T-helper 1 cell treated with Interleukin-12 subunit alpha and Interleukin-12 subunit beta and Interleukin-4 antibody, amounts not matched to agents 30 μg/mL and 1 μg/mL, for 36 hours (primary cell): ENCODE measurements around the gene CIT.
"Not testable (repeated sequence)": the region's sequence is repeated elsewhere in the genome, so short reads cannot be mapped to it uniquely, and the experiment has no call there.

Experiments
- H3K27ac Mint-ChIP-seq: one replicate; pipeline ENCODE4 v1.8.0; 2021; ENCODE audit warnings: mild to moderate bottlenecking, mixed read lengths
- H3K27me3 Mint-ChIP-seq: one replicate; pipeline ENCODE4 v1.8.0; 2021; ENCODE audit warnings: low read depth, mixed read lengths
- H3K36me3 Mint-ChIP-seq: one replicate; pipeline ENCODE4 v1.8.0; 2021; ENCODE audit warnings: low read depth, mixed read lengths
- H3K4me1 Mint-ChIP-seq: one replicate; pipeline ENCODE4 v1.8.0; 2021; ENCODE audit warnings: low read depth, mixed read lengths
- H3K4me3 Mint-ChIP-seq: one replicate; pipeline ENCODE4 v1.8.0; 2021; ENCODE audit warnings: mild to moderate bottlenecking, moderate library complexity, mixed read lengths
- H3K9me3 Mint-ChIP-seq: one replicate; pipeline ENCODE4 v1.8.0; 2021; ENCODE audit warnings: mixed read lengths

Gene CIT

DNA sequence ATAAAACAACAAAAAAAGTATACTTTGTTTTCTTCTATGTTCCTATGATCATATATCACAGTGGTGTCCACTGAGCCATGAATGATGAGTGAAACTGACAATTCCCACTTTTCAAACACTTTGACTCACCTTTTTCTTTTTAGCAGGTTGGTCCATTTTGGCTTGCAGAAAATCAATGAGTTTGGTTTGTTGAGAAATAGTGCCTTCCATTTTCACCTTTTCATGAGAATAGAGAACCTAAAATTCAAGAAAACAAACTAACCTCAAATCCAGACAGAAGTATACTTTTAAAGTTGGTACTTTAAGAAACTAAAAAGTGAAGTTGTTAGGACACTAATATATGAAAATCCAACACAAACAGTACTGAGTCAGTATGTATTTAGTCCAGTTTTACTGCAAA, 156.8 kb downstream of the CIT start:
- H3K36me3 Mint-ChIP-seq: peaks cover 26% of the 10 kb centered on the region
- no peaks in the 10 kb centered on the region for H3K9me3 Mint-ChIP-seq
- H3K4me3 Mint-ChIP-seq: no peak overlapping the region
- no peak overlapping the region for H3K27ac Mint-ChIP-seq
- H3K27me3 Mint-ChIP-seq: no peaks in the 10 kb centered on the region
- H3K4me1 Mint-ChIP-seq: peaks cover 7% of the 10 kb centered on the region

GRCh38 chr12:119718141-119718540, 159.0 kb downstream of the CIT start:
- no peaks in the 10 kb centered on the region for H3K9me3 Mint-ChIP-seq
- peaks cover 7% of the 10 kb centered on the region for H3K4me1 Mint-ChIP-seq
- H3K4me3 Mint-ChIP-seq: no peak overlapping the region
- no peaks in the 10 kb centered on the region for H3K27me3 Mint-ChIP-seq
- no peak overlapping the region for H3K27ac Mint-ChIP-seq
- H3K36me3 Mint-ChIP-seq: peaks cover 36% of the 10 kb centered on the region

DNA sequence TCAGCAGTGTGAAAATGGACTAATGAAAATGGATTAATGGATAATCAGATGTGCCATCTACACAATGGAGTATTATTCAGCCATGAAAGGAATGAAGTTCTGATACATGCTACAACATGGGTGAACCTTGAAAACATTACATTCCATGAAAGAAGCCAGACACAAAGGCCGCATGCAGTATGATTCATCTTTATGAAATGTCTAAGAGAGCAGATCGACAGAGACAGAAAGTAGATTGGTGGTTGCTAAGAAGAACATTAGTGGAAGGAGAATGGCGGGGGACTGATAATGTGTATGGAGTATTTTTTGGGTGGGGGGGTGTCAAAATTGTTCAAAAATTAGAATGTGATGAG, 161.9 kb downstream of the CIT start:
- no peaks in the 10 kb centered on the region for H3K27me3 Mint-ChIP-seq
- H3K4me3 Mint-ChIP-seq: no peak overlapping the region
- H3K4me1 Mint-ChIP-seq: peaks cover 6% of the 10 kb centered on the region
- H3K9me3 Mint-ChIP-seq: no peaks in the 10 kb centered on the region
- H3K36me3 Mint-ChIP-seq: peaks cover 53% of the 10 kb centered on the region
- no peak overlapping the region for H3K27ac Mint-ChIP-seq

DNA sequence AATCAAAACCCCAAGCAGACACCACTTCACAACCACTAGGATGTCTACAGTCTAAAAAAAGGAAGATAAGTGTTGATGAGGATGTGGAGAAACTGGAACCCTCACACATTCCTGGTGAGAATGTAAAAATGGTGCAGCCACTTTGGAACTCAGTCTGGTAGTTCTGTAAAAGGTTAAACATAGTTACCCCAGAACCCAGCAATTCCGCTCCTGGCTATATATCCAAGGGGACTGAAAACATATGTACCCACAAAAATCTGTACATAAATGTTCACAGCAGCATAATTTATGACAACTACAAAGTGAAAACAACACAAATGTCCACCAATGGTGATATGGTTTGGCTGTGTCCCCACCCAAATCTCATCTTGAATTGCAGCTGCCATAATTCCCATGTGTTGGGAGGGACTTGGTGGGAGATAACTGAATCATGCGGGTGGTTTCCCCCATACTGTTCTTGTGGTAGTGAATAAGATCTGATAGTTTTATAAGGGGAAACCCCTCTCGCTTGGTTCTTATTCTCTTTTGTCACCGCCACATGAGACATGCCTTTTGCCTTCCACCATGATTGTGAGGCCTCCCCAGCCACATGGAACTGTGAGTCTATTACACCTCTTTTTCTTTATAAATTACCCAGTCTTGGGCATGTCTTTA, 162.4 kb downstream of the CIT start:
- H3K36me3 Mint-ChIP-seq: peaks cover 56% of the 10 kb centered on the region
- H3K4me1 Mint-ChIP-seq: peaks cover 6% of the 10 kb centered on the region
- H3K27me3 Mint-ChIP-seq: no peaks in the 10 kb centered on the region
- H3K9me3 Mint-ChIP-seq: no peaks in the 10 kb centered on the region
- no peak overlapping the region for H3K4me3 Mint-ChIP-seq
- no peak overlapping the region for H3K27ac Mint-ChIP-seq

DNA sequence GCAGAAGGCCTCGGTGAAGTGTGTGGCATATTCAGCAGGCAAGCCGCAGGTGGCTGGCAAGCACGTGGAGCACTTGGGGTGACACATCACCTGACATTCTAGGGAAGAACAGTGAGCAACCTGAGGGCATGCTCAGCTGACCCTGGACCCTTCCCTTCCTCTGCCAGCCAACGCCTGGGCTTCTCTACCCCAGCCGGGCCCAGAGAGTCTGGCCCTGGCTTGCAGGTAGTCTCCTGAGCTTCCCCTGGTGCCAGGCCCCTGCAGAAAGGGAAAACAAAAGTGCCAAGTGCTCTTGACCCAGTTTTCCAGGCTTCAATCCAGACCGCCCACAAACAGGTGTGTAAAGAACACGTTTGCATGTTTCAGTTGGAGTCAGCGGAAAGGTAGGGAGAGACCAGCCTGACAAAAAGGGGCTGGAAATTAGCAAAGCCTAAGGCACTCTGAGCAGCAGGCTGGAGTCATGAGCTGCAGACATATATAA, 163.5 kb downstream of the CIT start:
- peaks cover 54% of the 10 kb centered on the region for H3K36me3 Mint-ChIP-seq
- H3K9me3 Mint-ChIP-seq: no peaks in the 10 kb centered on the region
- H3K4me3 Mint-ChIP-seq: no peak overlapping the region
- H3K27me3 Mint-ChIP-seq: no peaks in the 10 kb centered on the region
- no peak overlapping the region for H3K27ac Mint-ChIP-seq
- peaks cover 6% of the 10 kb centered on the region for H3K4me1 Mint-ChIP-seq

DNA sequence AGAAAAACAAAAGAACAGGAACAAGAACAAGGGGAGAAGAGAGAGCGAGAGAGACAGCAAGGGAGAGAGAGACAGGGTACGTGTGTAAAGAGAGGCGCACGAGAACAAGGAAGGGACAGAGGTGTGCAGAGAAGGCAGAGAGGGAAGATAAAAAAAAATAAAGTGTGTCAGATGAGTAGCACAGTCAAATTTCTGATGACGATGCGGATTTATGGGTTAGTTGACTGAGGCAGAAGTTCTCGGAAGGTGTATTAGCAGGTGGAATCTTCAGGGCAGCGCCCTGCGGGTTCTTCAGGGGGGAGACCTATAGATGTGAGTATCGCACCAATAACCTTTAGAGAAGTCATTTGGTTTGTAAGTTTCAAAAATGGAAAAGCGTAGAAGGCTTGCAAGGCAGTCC, 164.4 kb downstream of the CIT start:
- Mint-ChIP-seq H3K9me3 (no peaks in the 10 kb centered on the region), H3K36me3 (peaks cover 54% of the 10 kb centered on the region), H3K4me1 (peaks cover 6% of the 10 kb centered on the region), H3K4me3 (no peak overlapping the region), H3K27me3 (no peaks in the 10 kb centered on the region), H3K27ac (no peak overlapping the region)

DNA sequence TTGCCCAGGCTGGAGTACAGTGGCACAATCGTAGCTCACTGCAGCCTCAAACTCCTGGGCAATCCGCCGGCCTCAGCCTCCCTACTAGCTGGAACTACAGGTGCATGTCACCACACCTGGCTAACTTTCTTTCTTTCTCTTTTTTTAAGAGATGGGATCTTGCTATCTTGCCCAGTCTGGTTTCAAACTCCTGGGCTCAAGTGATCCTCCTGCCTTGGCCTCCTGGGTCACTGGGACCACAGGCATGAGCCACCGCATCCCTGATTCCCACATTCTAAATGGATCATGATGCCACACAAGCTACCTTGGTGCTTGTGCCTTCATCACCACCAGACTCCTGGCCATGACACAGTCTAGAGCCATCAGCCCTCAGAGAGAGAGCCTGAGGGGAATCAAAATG, 165.4 kb downstream of the CIT start:
- H3K9me3 Mint-ChIP-seq: no peaks in the 10 kb centered on the region
- H3K4me3 Mint-ChIP-seq: no peak overlapping the region
- H3K27ac Mint-ChIP-seq: no peak overlapping the region
- peaks cover 5% of the 10 kb centered on the region for H3K4me1 Mint-ChIP-seq
- H3K27me3 Mint-ChIP-seq: no peaks in the 10 kb centered on the region
- peaks cover 60% of the 10 kb centered on the region for H3K36me3 Mint-ChIP-seq

GRCh38 chr12:119710965-119711551, 166.1 kb downstream of the CIT start:
- H3K36me3 Mint-ChIP-seq: peaks cover 61% of the 10 kb centered on the region
- no peaks in the 10 kb centered on the region for H3K9me3 Mint-ChIP-seq
- H3K4me1 Mint-ChIP-seq: no peaks in the 10 kb centered on the region
- no peak overlapping the region for H3K4me3 Mint-ChIP-seq
- H3K27ac Mint-ChIP-seq: no peak overlapping the region
- H3K27me3 Mint-ChIP-seq: no peaks in the 10 kb centered on the region

GRCh38 chr12:119710374-119710964, 166.7 kb downstream of the CIT start:
- Mint-ChIP-seq H3K4me3 (no peak overlapping the region), H3K4me1 (no peaks in the 10 kb centered on the region), H3K36me3 (peaks cover 61% of the 10 kb centered on the region), H3K27me3 (no peaks in the 10 kb centered on the region), H3K9me3 (no peaks in the 10 kb centered on the region), H3K27ac (no peak overlapping the region)

DNA sequence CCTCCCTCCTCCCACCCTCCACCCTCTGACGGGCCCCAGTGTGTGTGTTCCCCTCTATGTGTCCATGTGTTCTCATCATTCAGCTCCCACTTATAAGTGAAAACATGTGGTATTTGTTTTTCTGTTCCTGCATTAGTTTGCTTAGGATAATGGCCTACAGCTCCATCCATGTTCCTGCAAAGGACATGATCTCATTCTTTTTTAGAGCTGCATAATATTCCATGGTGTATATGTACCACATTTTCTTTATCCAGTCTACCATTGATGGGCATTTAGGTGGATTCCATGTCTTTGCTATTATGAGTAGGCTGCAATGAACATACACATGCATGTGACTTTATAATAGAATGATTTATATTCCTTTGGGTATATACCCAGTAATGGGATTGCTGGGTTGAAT, 170.7 kb downstream of the CIT start:
- peaks cover 45% of the 10 kb centered on the region for H3K36me3 Mint-ChIP-seq
- H3K9me3 Mint-ChIP-seq, H3K4me3 Mint-ChIP-seq: not testable (repeated sequence)

DNA sequence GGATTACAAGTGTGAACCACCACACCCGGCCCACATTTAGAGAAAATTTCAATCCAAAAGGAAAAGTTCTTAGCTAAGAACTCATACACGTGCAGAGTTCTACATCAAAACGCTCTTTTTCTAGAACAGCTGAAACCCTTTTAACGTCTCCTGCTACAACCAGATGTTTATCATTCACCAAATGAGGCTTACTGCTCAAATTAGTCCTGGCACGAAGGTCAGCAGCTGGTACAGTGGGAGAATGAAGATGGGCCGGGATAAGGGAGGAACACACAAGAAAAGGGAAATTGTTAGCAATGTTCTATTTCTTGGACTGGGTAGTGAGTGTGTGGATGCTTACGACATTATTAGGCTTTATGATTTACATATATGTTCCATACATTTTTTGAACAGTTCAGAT, 171.9 kb downstream of the CIT start:
- no peak overlapping the region for H3K4me3 Mint-ChIP-seq
- peaks cover 40% of the 10 kb centered on the region for H3K36me3 Mint-ChIP-seq
- H3K27me3 Mint-ChIP-seq: no peaks in the 10 kb centered on the region

More for the DNA sequence above, 170.7 kb downstream of the CIT start:
- not testable (repeated sequence) for H3K27ac Mint-ChIP-seq, H3K27me3 Mint-ChIP-seq, H3K4me1 Mint-ChIP-seq

DNA sequence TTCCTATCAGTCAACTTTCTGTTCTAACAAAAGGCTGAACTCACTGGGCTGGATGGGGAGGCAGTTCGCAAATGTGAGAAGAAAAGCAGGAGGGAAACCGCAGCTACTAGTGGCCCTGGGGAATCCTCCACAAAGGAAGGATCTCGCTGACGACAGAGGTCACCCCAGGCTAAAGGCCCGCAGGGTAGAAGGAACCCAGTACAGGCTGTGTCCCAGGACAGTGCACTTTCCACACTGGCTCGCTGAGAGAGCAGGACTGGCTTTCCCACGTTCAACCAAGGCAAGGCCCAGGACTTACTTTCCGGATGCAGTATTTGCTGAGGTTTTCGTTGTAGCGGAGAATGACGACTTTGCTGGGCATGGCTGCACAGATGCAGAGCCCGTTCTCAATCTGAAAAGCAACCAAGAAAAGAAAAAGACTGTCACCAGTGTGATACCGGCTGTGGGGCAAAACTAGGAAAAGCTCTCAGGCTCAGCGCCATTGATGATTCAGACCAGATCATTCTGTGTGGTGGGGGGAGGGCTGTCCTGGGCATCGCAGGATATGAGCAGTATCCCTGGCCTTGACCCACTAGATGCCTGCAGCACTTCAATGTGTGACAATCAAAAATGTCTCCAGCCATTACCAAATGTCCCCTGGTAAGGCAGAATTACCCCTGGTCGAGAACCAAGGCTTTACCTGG, 172.9 kb downstream of the CIT start:
- no peaks in the 10 kb centered on the region for H3K4me1 Mint-ChIP-seq

More for the DNA sequence above, 171.9 kb downstream of the CIT start:
- Mint-ChIP-seq H3K27ac (no peak overlapping the region), H3K9me3 (no peaks in the 10 kb centered on the region), H3K4me1 (no peaks in the 10 kb centered on the region)

GRCh38 chr12:119700078-119700477, 177.0 kb downstream of the CIT start:
- Mint-ChIP-seq H3K4me1 (no peaks in the 10 kb centered on the region), H3K27ac (no peak overlapping the region), H3K4me3 (no peak overlapping the region), H3K27me3 (no peaks in the 10 kb centered on the region), H3K36me3 (peaks cover 18% of the 10 kb centered on the region), H3K9me3 (no peaks in the 10 kb centered on the region)

More for the DNA sequence above, 172.9 kb downstream of the CIT start:
- Mint-ChIP-seq H3K36me3 (peaks cover 33% of the 10 kb centered on the region), H3K27me3 (no peaks in the 10 kb centered on the region), H3K9me3 (no peaks in the 10 kb centered on the region), H3K4me3 (no peak overlapping the region), H3K27ac (no peak overlapping the region)

GRCh38 chr12:119699199-119699760, 177.8 kb downstream of the CIT start:
- Mint-ChIP-seq H3K4me1 (no peaks in the 10 kb centered on the region), H3K36me3 (peaks cover 17% of the 10 kb centered on the region), H3K27me3 (no peaks in the 10 kb centered on the region), H3K9me3 (no peaks in the 10 kb centered on the region), H3K4me3 (no peak overlapping the region), H3K27ac (no peak overlapping the region)
